Neural progenitor cell (in vitro differentiated cells): ENCODE measurements around the gene DMTF1. TPM values are rescaled to one million over a fixed set of nuclear protein-coding genes. Genes with fewer than 3 reads are reported as not detected.
A peak's percentile ranks its signal among the peaks of the same experiment; 100 is the strongest.

Source experiments
- DNase-seq: peaks from one replicate; pipeline ENCODE4 v3.0.0-alpha.2; 2016; ENCODE audit warnings: low spot score
- H2AFZ ChIP-seq: fragments of 200-600 bp; sonication (generic); replicated peaks from 2 replicates; pipeline ENCODE4 v1.6.1; 2016; ENCODE audit warnings: antibody characterized with exemption
- H3F3A ChIP-seq: fragments of 200-600 bp; sonication (generic); 2 replicates; pipeline ENCODE4 v1.6.1; 2016; ENCODE audit warnings: antibody characterized with exemption, low read depth
- H3K27ac ChIP-seq: fragments of 200-600 bp; sonication (generic); 2 replicates; pipeline ENCODE4 v1.5.1; 2016; ENCODE audit warnings: mild to moderate bottlenecking
- H3K27me3 ChIP-seq: fragments of 200-600 bp; sonication (generic); 2 replicates; pipeline ENCODE4 v1.6.1; 2016; ENCODE audit warnings: mild to moderate bottlenecking, moderate library complexity
- H3K36me3 ChIP-seq: fragments of 200-600 bp; sonication (generic); 2 replicates; pipeline ENCODE4 v1.5.1; 2016
- H3K4me1 ChIP-seq: fragments of 200-600 bp; sonication (generic); 2 replicates; pipeline ENCODE4 v1.6.1; 2016; ENCODE audit warnings: mixed run types
- H3K4me2 ChIP-seq: fragments of 200-600 bp; sonication (generic); 2 replicates; pipeline ENCODE4 v1.6.1; 2016
- H3K4me3 ChIP-seq: fragments of 200-600 bp; sonication (generic); 2 replicates; pipeline ENCODE4 v1.5.1; 2016
- H3K79me2 ChIP-seq: fragments of 200-600 bp; sonication (generic); 2 replicates; pipeline ENCODE4 v1.6.1; 2016; ENCODE audit warnings: low read depth
- H3K9ac ChIP-seq: fragments of 200-600 bp; sonication (generic); 2 replicates; pipeline ENCODE4 v1.6.1; 2016
- H3K9me3 ChIP-seq: fragments of 200-600 bp; sonication (generic); 2 replicates; pipeline ENCODE4 v1.5.1; 2016; ENCODE audit warnings: low read depth
- H4K20me1 ChIP-seq: fragments of 200-600 bp; sonication (generic); 2 replicates; pipeline ENCODE4 v1.6.1; 2016; ENCODE audit warnings: low read depth
- H3K27ac Mint-ChIP-seq: 3 replicates; pipeline ENCODE4 v1.8.0; 2021; ENCODE audit warnings: mixed read lengths
- H3K27me3 Mint-ChIP-seq: 2 replicates; pipeline ENCODE4 v1.8.0; 2022; ENCODE audit warnings: low read depth, mild to moderate bottlenecking, inconsistent platforms, moderate library complexity, mixed read lengths; ENCODE audit not compliant: insufficient read depth
- H3K36me3 Mint-ChIP-seq: 3 replicates; pipeline ENCODE4 v1.8.0; 2021; ENCODE audit warnings: mixed read lengths
- H3K4me1 Mint-ChIP-seq: 3 replicates; pipeline ENCODE4 v1.8.0; 2021; ENCODE audit warnings: mixed read lengths
- H3K4me3 Mint-ChIP-seq: 3 replicates; pipeline ENCODE4 v1.8.0; 2021; ENCODE audit warnings: mild to moderate bottlenecking, moderate library complexity, mixed read lengths
- H3K9me3 Mint-ChIP-seq: 3 replicates; pipeline ENCODE4 v1.8.0; 2020; ENCODE audit warnings: mixed read lengths
- EZH2 ChIP-seq: fragments of 200-600 bp; sonication (generic); IDR thresholded peaks from 2 replicates; pipeline ENCODE4 v1.6.1; 2017; ENCODE audit warnings: antibody characterized with exemption, mild to moderate bottlenecking, moderate library complexity
- EZH2phosphoT487 ChIP-seq: fragments of 200-600 bp; sonication (generic); IDR thresholded peaks from 2 replicates; pipeline ENCODE4 v1.6.1; 2017; ENCODE audit warnings: antibody characterized with exemption
- total RNA-seq: library from RNA; depleted of rRNA; stranded (reverse); fragments of >200 nt; gene quantifications from 2 replicates; pipeline ENCODE4 v1.2.3, GENCODE V29; 2015; ENCODE audit warnings: low replicate concordance
- TF ChIP-seq, protein P1 (sequence below): fragments of 200-600 bp; sonication (generic); IDR thresholded peaks from 2 replicates; pipeline ENCODE4 v1.5.1; 2017; ENCODE audit warnings: antibody characterized with exemption, mild to moderate bottlenecking

The DMTF1 gene, protein sequence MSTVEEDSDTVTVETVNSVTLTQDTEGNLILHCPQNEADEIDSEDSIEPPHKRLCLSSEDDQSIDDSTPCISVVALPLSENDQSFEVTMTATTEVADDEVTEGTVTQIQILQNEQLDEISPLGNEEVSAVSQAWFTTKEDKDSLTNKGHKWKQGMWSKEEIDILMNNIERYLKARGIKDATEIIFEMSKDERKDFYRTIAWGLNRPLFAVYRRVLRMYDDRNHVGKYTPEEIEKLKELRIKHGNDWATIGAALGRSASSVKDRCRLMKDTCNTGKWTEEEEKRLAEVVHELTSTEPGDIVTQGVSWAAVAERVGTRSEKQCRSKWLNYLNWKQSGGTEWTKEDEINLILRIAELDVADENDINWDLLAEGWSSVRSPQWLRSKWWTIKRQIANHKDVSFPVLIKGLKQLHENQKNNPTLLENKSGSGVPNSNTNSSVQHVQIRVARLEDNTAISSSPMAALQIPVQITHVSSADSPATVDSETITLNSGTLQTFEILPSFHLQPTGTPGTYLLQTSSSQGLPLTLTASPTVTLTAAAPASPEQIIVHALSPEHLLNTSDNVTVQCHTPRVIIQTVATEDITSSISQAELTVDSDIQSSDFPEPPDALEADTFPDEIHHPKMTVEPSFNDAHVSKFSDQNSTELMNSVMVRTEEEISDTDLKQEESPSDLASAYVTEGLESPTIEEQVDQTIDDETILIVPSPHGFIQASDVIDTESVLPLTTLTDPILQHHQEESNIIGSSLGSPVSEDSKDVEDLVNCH
- 145 and 176 TPM in 2 replicates for total RNA-seq

- no peaks in the 10 kb centered on the region for H3K9me3 Mint-ChIP-seq
- peak; percentile 97 for DNase-seq
- peaks cover 14% of the 10 kb centered on the region for H3F3A ChIP-seq
Measured at GRCh38 chr7:87152112-87152896, at the start of gene DMTF1. TSS of gene DMTF1 (plus strand) at chr7:87152453. CDS start at chr7:87164942, 12,489 bp downstream.

GRCh38 chr7:87105401-87105800 is 46.9 kb upstream of the DMTF1 start:
- Mint-ChIP-seq H3K4me3 (no peak overlapping the region), H3K27ac (no peak overlapping the region), H3K27me3 (no peaks in the 10 kb centered on the region), H3K9me3 (no peaks in the 10 kb centered on the region), H3K4me1 (no peaks in the 10 kb centered on the region), H3K36me3 (no peaks in the 10 kb centered on the region)
- TF ChIP-seq EZH2: no peak
- TF ChIP-seq EZH2phosphoT487: no peak
- TF ChIP-seq, protein P1, sequence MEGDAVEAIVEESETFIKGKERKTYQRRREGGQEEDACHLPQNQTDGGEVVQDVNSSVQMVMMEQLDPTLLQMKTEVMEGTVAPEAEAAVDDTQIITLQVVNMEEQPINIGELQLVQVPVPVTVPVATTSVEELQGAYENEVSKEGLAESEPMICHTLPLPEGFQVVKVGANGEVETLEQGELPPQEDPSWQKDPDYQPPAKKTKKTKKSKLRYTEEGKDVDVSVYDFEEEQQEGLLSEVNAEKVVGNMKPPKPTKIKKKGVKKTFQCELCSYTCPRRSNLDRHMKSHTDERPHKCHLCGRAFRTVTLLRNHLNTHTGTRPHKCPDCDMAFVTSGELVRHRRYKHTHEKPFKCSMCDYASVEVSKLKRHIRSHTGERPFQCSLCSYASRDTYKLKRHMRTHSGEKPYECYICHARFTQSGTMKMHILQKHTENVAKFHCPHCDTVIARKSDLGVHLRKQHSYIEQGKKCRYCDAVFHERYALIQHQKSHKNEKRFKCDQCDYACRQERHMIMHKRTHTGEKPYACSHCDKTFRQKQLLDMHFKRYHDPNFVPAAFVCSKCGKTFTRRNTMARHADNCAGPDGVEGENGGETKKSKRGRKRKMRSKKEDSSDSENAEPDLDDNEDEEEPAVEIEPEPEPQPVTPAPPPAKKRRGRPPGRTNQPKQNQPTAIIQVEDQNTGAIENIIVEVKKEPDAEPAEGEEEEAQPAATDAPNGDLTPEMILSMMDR: no peak
- H3K9ac ChIP-seq: no peak overlapping the region
- H4K20me1 ChIP-seq: no peaks in the 10 kb centered on the region
- no peak overlapping the region for H2AFZ ChIP-seq
- H3K27me3 ChIP-seq: no peaks in the 10 kb centered on the region
- no peaks in the 10 kb centered on the region for H3F3A ChIP-seq
- no peaks in the 10 kb centered on the region for H3K79me2 ChIP-seq
- H3K9me3 ChIP-seq: no peaks in the 10 kb centered on the region
- H3K4me1 ChIP-seq: no peaks in the 10 kb centered on the region
- no peak overlapping the region for H3K4me3 ChIP-seq
- no peak overlapping the region for H3K4me2 ChIP-seq
- no peaks in the 10 kb centered on the region for H3K36me3 ChIP-seq
- no peak overlapping the region for H3K27ac ChIP-seq
- DNase-seq: no peak

More at GRCh38 chr7:87152112-87152896, at the start of gene DMTF1:
- Histone ChIP-seq H3K4me1 (peaks cover 33% of the 10 kb centered on the region), H3K27me3 (no peaks in the 10 kb centered on the region), H3K4me2 (peak within 1 kb of the TSS; percentile 92), H4K20me1 (peaks cover 43% of the 10 kb centered on the region), H3K79me2 (peaks cover 58% of the 10 kb centered on the region), H3K9ac (peak within 1 kb of the TSS; percentile 99), H3K27ac (peak within 1 kb of the TSS; percentile 100), H2AFZ (peak within 1 kb of the TSS; percentile 88), H3K4me3 (peak within 1 kb of the TSS; percentile 96), H3K36me3 (peaks cover 15% of the 10 kb centered on the region), H3K9me3 (no peaks in the 10 kb centered on the region)
- peaks cover 33% of the 10 kb centered on the region for H3K4me1 Mint-ChIP-seq
- TF ChIP-seq EZH2 (no peak), EZH2phosphoT487 (no peak)
- TF ChIP-seq, protein P1: no peak
- peaks cover 3% of the 10 kb centered on the region for H3K36me3 Mint-ChIP-seq
- H3K27me3 Mint-ChIP-seq: peaks cover 7% of the 10 kb centered on the region
- peak within 1 kb of the TSS; percentile 98 for H3K4me3 Mint-ChIP-seq
- H3K27ac Mint-ChIP-seq: peak within 1 kb of the TSS; percentile 100

DNA sequence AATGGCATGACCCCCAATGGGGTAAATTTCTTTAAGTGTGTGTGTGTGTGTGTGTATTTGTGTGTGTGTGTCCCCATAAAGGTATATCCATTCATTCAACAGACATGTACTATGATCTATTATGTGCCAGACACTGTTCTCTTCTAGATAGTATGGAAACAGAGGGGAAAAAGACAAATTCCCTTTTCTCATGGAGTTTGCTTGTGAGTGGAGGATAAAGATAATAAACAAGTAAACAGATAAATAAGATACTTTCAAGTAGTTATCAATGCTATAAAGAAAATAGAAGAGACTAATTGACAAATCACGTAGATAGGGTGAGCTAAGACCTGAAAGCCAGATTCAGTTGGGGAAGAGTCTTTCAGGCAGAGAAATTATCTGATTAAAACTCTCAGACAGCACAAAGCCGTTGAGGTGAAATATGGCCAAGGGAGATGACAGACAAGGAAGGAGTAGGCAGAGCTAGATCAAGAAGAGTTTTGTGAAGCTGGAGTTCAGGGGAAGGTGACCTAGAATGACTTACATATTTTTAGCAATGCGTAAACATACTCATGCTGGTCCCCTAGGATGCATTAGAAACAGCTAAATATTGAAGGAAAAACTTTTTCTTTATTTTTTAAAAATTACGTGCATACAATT is 45.2 kb upstream of the DMTF1 start:
- H3K36me3 Mint-ChIP-seq: no peaks in the 10 kb centered on the region
- Histone ChIP-seq H4K20me1 (no peaks in the 10 kb centered on the region), H3K27me3 (no peaks in the 10 kb centered on the region), H3K4me3 (no peak overlapping the region), H3K27ac (no peak overlapping the region), H3F3A (no peaks in the 10 kb centered on the region), H3K79me2 (no peaks in the 10 kb centered on the region), H3K9me3 (no peaks in the 10 kb centered on the region), H3K9ac (no peak overlapping the region), H3K4me1 (no peaks in the 10 kb centered on the region), H3K4me2 (no peak overlapping the region), H3K36me3 (no peaks in the 10 kb centered on the region), H2AFZ (no peak overlapping the region)
- H3K4me1 Mint-ChIP-seq: no peaks in the 10 kb centered on the region
- no peak for DNase-seq
- H3K27ac Mint-ChIP-seq: no peak overlapping the region
- no peak overlapping the region for H3K4me3 Mint-ChIP-seq
- no peaks in the 10 kb centered on the region for H3K9me3 Mint-ChIP-seq
- no peaks in the 10 kb centered on the region for H3K27me3 Mint-ChIP-seq
- TF ChIP-seq, protein P1: no peak
- TF ChIP-seq EZH2 (no peak), EZH2phosphoT487 (no peak)
